ENCODE results near the gene ZNF302.

- TF ChIP-seq POLR2A (IDR thresholded peaks at IDR 0.05) (no peak), CTCF (IDR thresholded peaks at IDR 0.05) (no peak), EP300 (IDR thresholded peaks at IDR 0.05) (no peak)
Measured at GRCh38 chr19:34645551-34645950, 31.9 kb upstream of the ZNF302 start.
